CD4-positive, alpha-beta T cell treated with Interleukin-6 for 4 hours (primary cell): ENCODE measurements around the gene MAP2K1.

Source experiments
- DNase-seq: peaks from one replicate; pipeline ENCODE4 v3.0.0-alpha.2; 2020; ENCODE audit warnings: mixed read lengths

MAP2K1 gene

GRCh38 chr15:66508293-66508883 lies 121.7 kb downstream of the MAP2K1 start:
- DNase-seq: no peak

GRCh38 chr15:66514586-66514985 lies 127.9 kb downstream of the MAP2K1 start:
- no peak for DNase-seq

- no peak for DNase-seq
Observed at GRCh38 chr15:66515901-66516322, 129.2 kb downstream of the MAP2K1 start.

GRCh38 chr15:66523926-66524325 lies 137.2 kb downstream of the MAP2K1 start:
- DNase-seq: no peak

GRCh38 chr15:66524838-66525237 lies 138.1 kb downstream of the MAP2K1 start:
- DNase-seq: no peak

- DNase-seq: no peak
Observed at GRCh38 chr15:66535056-66535455, 148.3 kb downstream of the MAP2K1 start.
